Measurements from ENCODE around the gene RSPH3. TPM values are rescaled to one million over a fixed set of nuclear protein-coding genes. Genes with fewer than 3 reads are reported as not detected.
"Not testable (repeated sequence)": the region's sequence is repeated elsewhere in the genome, so short reads cannot be mapped to it uniquely, and the experiment has no call there.

Gene RSPH3
- total RNA-seq, 1 donor from 2014 or later, result 5.5 TPM

GRCh38 chr6:159031846-159032245 is 31.8 kb upstream of the RSPH3 start:
- no peak for DNase-seq (ENCODE audit: low read depth)

GRCh38 chr6:159030168-159030567 is 30.2 kb upstream of the RSPH3 start:
- no peak for FAIRE-seq
- no peaks in the 10 kb centered on the region for H3K36me3 ChIP-seq (ENCODE audit: control insufficient read depth, insufficient read depth, low read length)
- DNase-seq (ENCODE audit: low read depth), result no peak
- no peak overlapping the region for H3K4me3 ChIP-seq (ENCODE audit: low read depth, low read length)
- no peak for TF ChIP-seq CTCF (IDR thresholded peaks at IDR 0.05; ENCODE audit: insufficient read depth, low read length, severe bottlenecking)
- no peaks in the 10 kb centered on the region for H3K27me3 ChIP-seq (ENCODE audit: control insufficient read depth, insufficient read depth, low read length)

More at GRCh38 chr6:159031846-159032245, 31.8 kb upstream of the RSPH3 start:
- Histone ChIP-seq H3K36me3 (ENCODE audit: control insufficient read depth, insufficient read depth, low read length) (no peaks in the 10 kb centered on the region), H3K27me3 (ENCODE audit: control insufficient read depth, insufficient read depth, low read length) (no peaks in the 10 kb centered on the region), H3K4me3 (ENCODE audit: low read depth, low read length) (no peak overlapping the region)
- FAIRE-seq, result no peak
- TF ChIP-seq CTCF (IDR thresholded peaks at IDR 0.05; ENCODE audit: insufficient read depth, low read length, severe bottlenecking), result no peak

- not testable (repeated sequence) for DNase-seq (ENCODE audit: low read depth); H3K27me3 ChIP-seq (ENCODE audit: control insufficient read depth, insufficient read depth, low read length); FAIRE-seq; H3K36me3 ChIP-seq (ENCODE audit: control insufficient read depth, insufficient read depth, low read length); H3K4me3 ChIP-seq (ENCODE audit: low read depth, low read length)
Measured at GRCh38 chr6:159025224-159025623, 25.2 kb upstream of the RSPH3 start.

- DNase-seq (ENCODE audit: low read depth), result no peak
- Histone ChIP-seq H3K4me3 (ENCODE audit: low read depth, low read length) (no peak overlapping the region), H3K27me3 (ENCODE audit: control insufficient read depth, insufficient read depth, low read length) (no peaks in the 10 kb centered on the region), H3K36me3 (ENCODE audit: control insufficient read depth, insufficient read depth, low read length) (no peaks in the 10 kb centered on the region)
- FAIRE-seq, result no peak
- TF ChIP-seq CTCF (IDR thresholded peaks at IDR 0.05; ENCODE audit: insufficient read depth, low read length, severe bottlenecking), result no peak
Measured at GRCh38 chr6:159023893-159024292, 23.9 kb upstream of the RSPH3 start.

GRCh38 chr6:159020011-159020410 is 20.0 kb upstream of the RSPH3 start:
- no peaks in the 10 kb centered on the region for H3K27me3 ChIP-seq (ENCODE audit: control insufficient read depth, insufficient read depth, low read length)
- H3K36me3 ChIP-seq (ENCODE audit: control insufficient read depth, insufficient read depth, low read length), result no peaks in the 10 kb centered on the region
- DNase-seq (ENCODE audit: low read depth), result no peak
- TF ChIP-seq CTCF (IDR thresholded peaks at IDR 0.05; ENCODE audit: insufficient read depth, low read length, severe bottlenecking), result no peak
- no peak for FAIRE-seq
- no peak overlapping the region for H3K4me3 ChIP-seq (ENCODE audit: low read depth, low read length)

- FAIRE-seq (no peak), DNase-seq (ENCODE audit: low read depth) (no peak)
- no peak for TF ChIP-seq CTCF (IDR thresholded peaks at IDR 0.05; ENCODE audit: insufficient read depth, low read length, severe bottlenecking)
- Histone ChIP-seq H3K4me3 (ENCODE audit: low read depth, low read length) (no peak overlapping the region), H3K27me3 (ENCODE audit: control insufficient read depth, insufficient read depth, low read length) (no peaks in the 10 kb centered on the region), H3K36me3 (ENCODE audit: control insufficient read depth, insufficient read depth, low read length) (no peaks in the 10 kb centered on the region)
Measured at GRCh38 chr6:159017757-159018559, 18.0 kb upstream of the RSPH3 start.
